HG03135 (cell line): ENCODE results near the gene GRIA2.

Source experiments
- ATAC-seq: cut with Tn5 transposase; IDR thresholded peaks from one replicate; pipeline ENCODE4 v1.9.1; 2021; ENCODE audit warnings: mild to moderate bottlenecking, moderate library complexity; ENCODE audit not compliant: unreplicated experiment

Gene GRIA2

GRCh38 chr4:157363360-157363759 is 142.8 kb downstream of the GRIA2 start:
- no peak for ATAC-seq

DNA sequence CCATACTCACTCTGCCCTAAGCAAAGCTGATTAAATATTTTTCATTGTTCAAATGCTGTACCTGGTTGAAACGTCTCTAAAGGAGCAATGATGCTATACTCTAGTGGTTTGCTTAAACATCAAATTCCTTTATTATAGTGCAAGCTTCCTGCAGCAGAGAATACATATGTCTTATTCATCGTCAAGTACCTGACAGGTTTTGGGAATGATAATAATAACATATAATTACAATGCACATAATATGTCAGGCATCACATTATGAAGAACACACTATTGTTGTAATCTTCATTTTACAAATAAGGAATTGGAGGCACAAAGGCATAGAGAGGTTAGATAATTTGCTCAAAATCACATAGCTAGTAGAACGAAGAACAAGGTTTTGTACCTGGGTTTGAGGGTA is 151.6 kb downstream of the GRIA2 start:
- ATAC-seq: no peak

DNA sequence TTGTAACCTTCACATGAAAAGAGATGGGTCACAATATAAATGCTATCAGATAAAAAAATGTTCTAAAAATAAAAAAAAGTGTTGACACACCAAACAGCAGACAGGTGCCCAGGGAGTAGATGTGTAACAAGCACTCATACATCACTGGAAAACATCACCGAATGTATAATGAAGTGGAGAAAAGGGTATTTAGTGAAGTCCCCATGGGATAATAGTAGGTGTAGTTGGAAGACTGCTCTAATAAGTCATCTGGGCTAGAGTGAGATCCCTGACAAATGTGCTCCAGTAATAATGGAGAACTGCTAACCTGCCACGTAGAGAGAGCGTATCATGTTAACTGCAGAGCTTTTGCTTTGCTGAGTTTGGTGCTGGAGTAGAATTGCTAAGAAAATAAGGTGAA is 152.0 kb downstream of the GRIA2 start:
- ATAC-seq: no peak

DNA sequence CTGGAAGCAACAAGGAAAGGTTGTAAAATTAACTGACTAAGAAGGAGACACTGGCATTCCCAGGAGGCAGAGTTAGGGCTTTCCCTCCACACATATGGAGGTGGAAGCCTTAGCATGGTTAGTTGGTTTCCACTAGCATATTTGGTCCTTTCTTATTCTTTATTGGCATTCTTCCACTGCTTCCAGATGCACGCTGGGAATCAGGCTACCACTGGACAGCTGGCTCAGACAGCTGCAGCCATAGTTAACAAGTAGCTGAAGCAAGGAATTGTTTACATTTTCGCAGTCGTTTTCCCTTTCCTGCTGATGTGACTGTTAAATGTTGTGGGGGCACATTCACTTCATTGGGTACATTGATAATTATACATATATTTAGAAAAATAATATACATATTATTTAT is 169.2 kb downstream of the GRIA2 start:
- no peak for ATAC-seq

GRCh38 chr4:157405070-157405469 is 184.5 kb downstream of the GRIA2 start:
- no peak for ATAC-seq
